Activated B cell treated with CpG ODN at 0.5 μM for 24 hours (primary cell): ENCODE results near the gene TM4SF20. TPM values are rescaled to one million over a fixed set of nuclear protein-coding genes. Genes with fewer than 3 reads are reported as not detected.
A peak's percentile ranks its signal among the peaks of the same experiment; 100 is the strongest.

Experiments used
- ATAC-seq: fragments of 200-7000 bp; cut with Tn5 transposase; one replicate; pipeline ENCODE4 v1.10.0; 2021; ENCODE audit warnings: low read depth, mild to moderate bottlenecking, moderate library complexity
- CTCF ChIA-PET: fragments of 350-600 bp; sonication (Branson Sonifier 250); formaldehyde crosslinking; loops from one replicate; lab custom pipeline; 2021; ENCODE audit warnings: antibody characterized with exemption; lab: Charles Lee
- POLR2A ChIA-PET: fragments of 350-600 bp; sonication (Branson Sonifier 250); formaldehyde crosslinking; loops from one replicate; lab custom pipeline; 2021; ENCODE audit warnings: antibody characterized with exemption; lab: Charles Lee
- DNase-seq: peaks from one replicate; pipeline ENCODE4 v3.0.0; 2022
- H3K27ac Mint-ChIP-seq: one replicate; pipeline ENCODE4 v1.8.0; 2020; ENCODE audit warnings: mixed read lengths
- H3K27me3 Mint-ChIP-seq: one replicate; pipeline ENCODE4 v1.8.0; 2021; ENCODE audit warnings: mixed read lengths
- H3K36me3 Mint-ChIP-seq: one replicate; pipeline ENCODE4 v1.8.0; 2021; ENCODE audit warnings: low read depth, mixed read lengths
- H3K4me1 Mint-ChIP-seq: one replicate; pipeline ENCODE4 v1.8.0; 2021; ENCODE audit warnings: mixed read lengths
- H3K4me3 Mint-ChIP-seq: one replicate; pipeline ENCODE4 v1.8.0; 2020; ENCODE audit warnings: mild to moderate bottlenecking, mixed read lengths
- H3K9me3 Mint-ChIP-seq: one replicate; pipeline ENCODE4 v1.8.0; 2020; ENCODE audit warnings: mixed read lengths
- intact Hi-C: fragments of 100-400 bp; cut with micrococcal nuclease; formaldehyde crosslinking; loops from one replicate; pipeline ENCODE4 v1.15.1; 2024
- total RNA-seq: library from RNA; stranded (reverse); gene quantifications from 2 replicates; pipeline ENCODE4 v1.2.3, GENCODE V29; 2022
- TF ChIP-seq, protein P1 (sequence below): fragments of 200-600 bp; IDR thresholded peaks from one replicate; pipeline ENCODE4 v1.8.0; 2022; ENCODE audit warnings: antibody characterized with exemption, mild to moderate bottlenecking

TM4SF20 gene
- total RNA-seq, 1 donor from 2014 or later, result not detected

- TF ChIP-seq, protein P1, sequence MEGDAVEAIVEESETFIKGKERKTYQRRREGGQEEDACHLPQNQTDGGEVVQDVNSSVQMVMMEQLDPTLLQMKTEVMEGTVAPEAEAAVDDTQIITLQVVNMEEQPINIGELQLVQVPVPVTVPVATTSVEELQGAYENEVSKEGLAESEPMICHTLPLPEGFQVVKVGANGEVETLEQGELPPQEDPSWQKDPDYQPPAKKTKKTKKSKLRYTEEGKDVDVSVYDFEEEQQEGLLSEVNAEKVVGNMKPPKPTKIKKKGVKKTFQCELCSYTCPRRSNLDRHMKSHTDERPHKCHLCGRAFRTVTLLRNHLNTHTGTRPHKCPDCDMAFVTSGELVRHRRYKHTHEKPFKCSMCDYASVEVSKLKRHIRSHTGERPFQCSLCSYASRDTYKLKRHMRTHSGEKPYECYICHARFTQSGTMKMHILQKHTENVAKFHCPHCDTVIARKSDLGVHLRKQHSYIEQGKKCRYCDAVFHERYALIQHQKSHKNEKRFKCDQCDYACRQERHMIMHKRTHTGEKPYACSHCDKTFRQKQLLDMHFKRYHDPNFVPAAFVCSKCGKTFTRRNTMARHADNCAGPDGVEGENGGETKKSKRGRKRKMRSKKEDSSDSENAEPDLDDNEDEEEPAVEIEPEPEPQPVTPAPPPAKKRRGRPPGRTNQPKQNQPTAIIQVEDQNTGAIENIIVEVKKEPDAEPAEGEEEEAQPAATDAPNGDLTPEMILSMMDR, result no peak
- Mint-ChIP-seq H3K4me1 (no peaks in the 10 kb centered on the region), H3K4me3 (no peak overlapping the region), H3K27ac (no peak overlapping the region), H3K9me3 (no peaks in the 10 kb centered on the region), H3K36me3 (peaks cover 76% of the 10 kb centered on the region), H3K27me3 (no peaks in the 10 kb centered on the region)
- intact Hi-C loops, result no loop called here
- ATAC-seq (no peak), DNase-seq (no peak)
- ChIA-PET POLR2A (no interaction called here), CTCF (no interaction called here)
Measured at GRCh38 chr2:227337442-227337841, 41.7 kb downstream of the TM4SF20 start.

GRCh38 chr2:227335713-227336112, 43.4 kb downstream of the TM4SF20 start:
- H3K4me1 Mint-ChIP-seq, result no peaks in the 10 kb centered on the region
- CTCF ChIA-PET, result no interaction called here
- POLR2A ChIA-PET, result interaction anchor here (0.7 kb wide), 1 partner anchor 172 kb away, joined by 3 read pairs; the partner anchor contains the start of gene COL4A4
- ATAC-seq, result no peak
- DNase-seq, result no peak
- intact Hi-C loops, result no loop called here
- no peaks in the 10 kb centered on the region for H3K9me3 Mint-ChIP-seq
- TF ChIP-seq, protein P1, result no peak
- no peak overlapping the region for H3K27ac Mint-ChIP-seq
- H3K4me3 Mint-ChIP-seq, result no peak overlapping the region
- H3K27me3 Mint-ChIP-seq, result no peaks in the 10 kb centered on the region
- peaks cover 83% of the 10 kb centered on the region for H3K36me3 Mint-ChIP-seq

DNA sequence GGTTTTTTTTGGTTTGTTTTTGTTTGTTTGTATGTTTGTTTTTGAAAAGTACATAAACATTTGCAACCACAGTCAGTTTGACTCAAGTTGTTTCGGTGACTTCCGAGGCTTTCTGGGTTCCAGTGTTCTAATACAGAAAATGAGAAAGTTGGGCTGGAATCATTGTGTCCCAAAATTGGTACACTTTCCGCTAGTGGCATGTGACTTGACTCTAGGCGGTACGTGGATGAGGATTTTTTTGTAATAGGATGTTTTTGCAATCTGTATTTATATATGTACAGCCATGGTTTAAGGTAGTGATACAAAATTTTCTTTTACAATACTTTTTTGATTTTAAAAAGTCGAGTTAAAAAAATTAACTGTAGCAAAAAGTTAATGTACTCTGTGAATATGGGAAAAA, 52.3 kb downstream of the TM4SF20 start:
- TF ChIP-seq, protein P1, result no peak
- H3K4me1 Mint-ChIP-seq, result peaks cover 33% of the 10 kb centered on the region
- ChIA-PET POLR2A (no interaction called here), CTCF (interaction anchor here (0.8 kb wide), 1 partner anchor 439 kb away, joined by 3 read pairs; no protein-coding TSS in a partner anchor)
- H3K36me3 Mint-ChIP-seq, result peaks cover 35% of the 10 kb centered on the region
- H3K9me3 Mint-ChIP-seq, result no peaks in the 10 kb centered on the region
- H3K4me3 Mint-ChIP-seq, result peak overlapping the region; percentile 20
- no peak for DNase-seq
- intact Hi-C loops, result loop anchor here (1.0 kb wide), 1 partner anchor 533 kb away; no protein-coding TSS in a partner anchor
- no peak for ATAC-seq
- no peaks in the 10 kb centered on the region for H3K27me3 Mint-ChIP-seq
- no peak overlapping the region for H3K27ac Mint-ChIP-seq

DNA sequence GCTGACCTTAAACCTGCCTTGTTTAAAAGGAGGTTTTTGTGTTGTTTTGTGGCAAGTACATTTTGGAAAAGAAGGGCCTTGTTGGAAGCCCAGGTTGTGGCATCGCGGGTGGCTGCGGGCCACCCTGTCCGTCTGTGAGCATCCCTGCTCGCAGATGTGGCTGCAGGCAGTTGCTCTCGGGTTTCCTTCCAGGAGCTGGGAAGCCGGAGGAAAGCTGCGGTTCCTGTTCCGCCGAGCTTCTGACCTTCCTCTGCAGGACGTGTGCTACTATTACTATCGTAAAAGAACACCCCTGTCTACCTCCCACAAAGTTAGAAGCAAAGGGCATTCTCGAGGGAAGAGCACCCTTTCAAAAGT, 53.3 kb downstream of the TM4SF20 start:
- DNase-seq, result no peak
- Mint-ChIP-seq H3K4me3 (peak overlapping the region; percentile 95), H3K9me3 (no peaks in the 10 kb centered on the region), H3K36me3 (peaks cover 25% of the 10 kb centered on the region), H3K27ac (peak overlapping the region; percentile 84), H3K27me3 (no peaks in the 10 kb centered on the region), H3K4me1 (peaks cover 33% of the 10 kb centered on the region)
- intact Hi-C loops, result loop anchor here (1.0 to 2.0 kb wide), 6 partner anchors 59 to 533 kb away; partner anchors contain the start of genes COL4A3 and COL4A4
- no peak for ATAC-seq
- ChIA-PET CTCF (no interaction called here), POLR2A (interaction anchor here (0.6 to 1.7 kb wide), 4 partner anchors 9 to 147 kb away, joined by 4 to 7 read pairs (median 6); no protein-coding TSS in a partner anchor)
- TF ChIP-seq, protein P1, result no peak

- Mint-ChIP-seq H3K27me3 (no peaks in the 10 kb centered on the region), H3K9me3 (no peaks in the 10 kb centered on the region), H3K4me1 (peaks cover 33% of the 10 kb centered on the region), H3K4me3 (peak within 1 kb of the TSS; percentile 95), H3K36me3 (peaks cover 20% of the 10 kb centered on the region), H3K27ac (peak within 1 kb of the TSS; percentile 91)
- peak; percentile 98 for ATAC-seq
- peak; percentile 87 for DNase-seq
- intact Hi-C loops, result loop anchor here (1.0 to 2.0 kb wide), 5 partner anchors 60 to 490 kb away; partner anchors contain the start of genes COL4A3 and COL4A4
- ChIA-PET POLR2A (interaction anchor here (0.6 to 1.7 kb wide), 5 partner anchors 9 to 148 kb away, joined by 3 to 7 read pairs (median 5); no protein-coding TSS in a partner anchor), CTCF (no interaction called here)
- TF ChIP-seq, protein P1, result no peak
Measured at GRCh38 chr2:227324995-227325838, 53.9 kb downstream of the TM4SF20 start, which contains the start of gene MFF. TSS of gene MFF (plus strand) at chr2:227325251. CDS start at chr2:227330666, 5,415 bp downstream.
